ENCODE data around the gene ELOVL3.

Gene ELOVL3

DNA sequence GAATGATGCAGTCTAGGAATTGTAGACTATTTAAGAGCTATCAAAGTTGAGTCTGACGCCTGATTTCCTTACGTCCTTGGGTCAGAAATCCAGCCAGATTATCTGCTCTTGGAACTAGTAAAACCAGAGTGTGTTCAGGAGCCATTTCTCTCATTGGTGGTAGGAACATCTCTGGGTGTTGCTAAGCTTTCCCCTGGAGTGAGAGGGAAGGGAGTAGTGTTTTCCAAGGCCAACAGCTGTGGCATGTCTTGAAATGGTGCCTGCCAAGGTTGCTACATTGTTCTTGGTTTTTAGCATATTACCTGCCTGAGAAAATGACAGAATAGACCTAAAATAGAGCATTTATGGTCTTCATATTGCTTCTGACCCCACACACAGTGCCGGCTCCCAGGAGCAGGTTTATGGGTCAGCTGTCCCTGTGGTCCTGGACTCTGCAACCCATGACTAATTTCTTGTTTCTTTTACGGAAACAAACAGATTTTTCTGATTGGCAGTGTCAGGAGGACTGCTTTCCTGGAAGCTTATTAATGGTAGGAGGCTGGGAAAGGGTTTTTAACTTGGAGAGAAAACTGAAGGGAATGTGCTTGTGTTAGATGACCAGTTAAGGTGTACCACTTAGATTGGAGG, 36.8 kb downstream of the ELOVL3 start:
- no peak overlapping the region for H3K27ac ChIP-seq
- CTCF ChIA-PET = interaction anchor here (0.6 to 1.3 kb wide), 5 partner anchors 18 to 265 kb away, joined by 3 read pairs; partner anchors contain the start of gene GBF1
- TF ChIP-seq, protein P1, sequence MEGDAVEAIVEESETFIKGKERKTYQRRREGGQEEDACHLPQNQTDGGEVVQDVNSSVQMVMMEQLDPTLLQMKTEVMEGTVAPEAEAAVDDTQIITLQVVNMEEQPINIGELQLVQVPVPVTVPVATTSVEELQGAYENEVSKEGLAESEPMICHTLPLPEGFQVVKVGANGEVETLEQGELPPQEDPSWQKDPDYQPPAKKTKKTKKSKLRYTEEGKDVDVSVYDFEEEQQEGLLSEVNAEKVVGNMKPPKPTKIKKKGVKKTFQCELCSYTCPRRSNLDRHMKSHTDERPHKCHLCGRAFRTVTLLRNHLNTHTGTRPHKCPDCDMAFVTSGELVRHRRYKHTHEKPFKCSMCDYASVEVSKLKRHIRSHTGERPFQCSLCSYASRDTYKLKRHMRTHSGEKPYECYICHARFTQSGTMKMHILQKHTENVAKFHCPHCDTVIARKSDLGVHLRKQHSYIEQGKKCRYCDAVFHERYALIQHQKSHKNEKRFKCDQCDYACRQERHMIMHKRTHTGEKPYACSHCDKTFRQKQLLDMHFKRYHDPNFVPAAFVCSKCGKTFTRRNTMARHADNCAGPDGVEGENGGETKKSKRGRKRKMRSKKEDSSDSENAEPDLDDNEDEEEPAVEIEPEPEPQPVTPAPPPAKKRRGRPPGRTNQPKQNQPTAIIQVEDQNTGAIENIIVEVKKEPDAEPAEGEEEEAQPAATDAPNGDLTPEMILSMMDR (conservative IDR thresholded peaks at IDR 0.05; ENCODE audit: low read depth) = no peak
- POLR2A ChIA-PET (ENCODE audit: low non-redundant PET) = no interaction called here
- no peak for DNase-seq (ENCODE audit: low spot score)

DNA sequence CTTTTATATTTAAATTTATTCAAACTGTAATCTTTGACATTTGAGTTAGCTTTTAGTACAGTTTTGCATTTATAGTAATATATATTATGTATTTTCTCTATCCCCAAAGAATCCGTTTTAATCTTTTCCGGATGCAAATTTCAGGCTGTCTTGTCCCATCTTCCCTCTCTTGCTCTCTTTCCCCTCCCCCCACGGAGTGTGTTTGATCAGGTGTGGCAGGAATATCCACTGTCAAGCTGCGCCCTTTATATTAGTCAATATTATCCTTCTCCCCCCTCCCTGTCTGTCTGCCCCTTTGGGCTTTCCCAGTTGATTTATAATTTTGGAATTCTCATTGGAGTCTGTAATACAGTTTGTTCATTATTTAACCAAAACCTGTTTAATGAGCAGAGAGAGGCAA, 38.3 kb downstream of the ELOVL3 start:
- CTCF ChIA-PET = interaction anchor here (0.6 to 0.9 kb wide), 2 partner anchors 24 to 26 kb away, joined by 3 read pairs; no protein-coding TSS in a partner anchor
- TF ChIP-seq, protein P1 (conservative IDR thresholded peaks at IDR 0.05; ENCODE audit: low read depth) = no peak
- POLR2A ChIA-PET (ENCODE audit: low non-redundant PET) = no interaction called here
- no peak overlapping the region for H3K27ac ChIP-seq
- DNase-seq (ENCODE audit: low spot score) = no peak

DNA sequence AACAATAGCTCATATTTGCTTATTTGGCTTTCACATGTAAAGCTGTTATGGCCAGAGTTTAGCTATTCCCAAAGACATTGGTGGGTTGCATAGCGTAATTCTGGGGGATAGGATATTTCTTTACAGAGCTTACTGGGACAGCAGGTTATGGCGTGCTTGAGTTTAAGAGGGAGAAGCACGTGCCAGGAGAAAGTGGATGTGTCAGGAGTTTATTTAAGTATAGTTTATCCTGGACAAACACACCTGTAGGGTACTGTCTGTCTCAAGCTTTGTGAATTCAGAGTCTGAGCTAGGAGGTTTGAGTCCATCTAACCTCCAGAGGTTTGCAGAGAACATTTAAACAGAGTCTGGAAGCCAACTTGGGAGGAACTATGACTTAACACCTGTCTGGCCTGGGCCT, 40.6 kb downstream of the ELOVL3 start:
- TF ChIP-seq, protein P1 (conservative IDR thresholded peaks at IDR 0.05; ENCODE audit: low read depth) = no peak
- POLR2A ChIA-PET (ENCODE audit: low non-redundant PET) = interaction anchor here (0.6 kb wide), 1 partner anchor 129 kb away, joined by 3 read pairs; the partner anchor contains the start of gene NFKB2
- CTCF ChIA-PET = no interaction called here
- no peak overlapping the region for H3K27ac ChIP-seq
- no peak for DNase-seq (ENCODE audit: low spot score)

DNA sequence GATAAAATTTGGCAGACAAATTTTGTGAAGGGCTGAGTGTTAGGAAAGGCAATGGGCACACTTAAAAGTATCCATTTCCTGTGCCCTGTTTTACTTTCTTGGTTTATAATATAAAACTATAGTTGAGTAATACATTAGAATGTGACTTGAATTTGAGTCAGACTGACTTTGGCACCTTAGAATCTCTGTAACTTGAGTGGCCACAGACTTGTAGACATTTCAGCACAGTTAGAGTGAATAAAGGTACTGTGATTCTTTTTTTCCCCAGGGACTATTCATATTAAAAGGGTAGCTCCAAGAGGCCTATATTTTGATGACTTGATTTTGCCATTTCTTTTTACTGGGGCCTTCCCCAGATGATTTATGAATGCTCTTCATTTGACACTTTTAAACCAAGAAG, 41.6 kb downstream of the ELOVL3 start:
- POLR2A ChIA-PET (ENCODE audit: low non-redundant PET) = no interaction called here
- TF ChIP-seq, protein P1 (conservative IDR thresholded peaks at IDR 0.05; ENCODE audit: low read depth) = no peak
- no peak for DNase-seq (ENCODE audit: low spot score)
- H3K27ac ChIP-seq = no peak overlapping the region
- CTCF ChIA-PET = interaction anchor here (0.6 to 1.5 kb wide), 7 partner anchors 17 to 91 kb away, joined by 3 to 7 read pairs (median 4); no protein-coding TSS in a partner anchor

DNA sequence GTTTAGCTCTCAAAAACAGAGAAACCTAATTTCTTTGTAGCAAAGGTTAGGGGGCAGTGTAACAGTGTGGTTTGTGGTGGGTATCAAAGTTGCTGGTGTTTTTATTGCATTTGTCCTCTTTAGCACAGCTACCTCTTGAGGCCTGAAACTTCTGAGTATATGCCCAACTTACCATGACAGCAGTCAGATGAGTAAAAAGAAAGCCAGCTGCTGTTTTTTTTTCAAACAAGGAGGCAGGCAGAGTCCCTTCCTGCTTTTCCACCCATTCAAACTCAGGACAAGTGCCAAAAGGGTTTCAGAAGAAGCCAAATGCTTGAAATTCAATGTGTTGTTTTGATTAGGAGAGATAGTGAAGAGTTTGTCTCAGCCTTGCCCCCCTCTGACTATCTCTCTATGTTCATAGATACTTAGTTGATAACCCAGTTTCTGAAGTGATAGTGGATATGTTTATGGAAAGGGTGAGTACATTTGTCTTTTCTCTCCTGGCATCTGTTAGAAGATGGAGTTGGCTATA, 42.3 kb downstream of the ELOVL3 start:
- H3K27ac ChIP-seq = no peak overlapping the region
- TF ChIP-seq, protein P1 (conservative IDR thresholded peaks at IDR 0.05; ENCODE audit: low read depth) = no peak
- DNase-seq (ENCODE audit: low spot score) = no peak
- CTCF ChIA-PET = interaction anchor here (0.6 to 1.5 kb wide), 7 partner anchors 16 to 92 kb away, joined by 3 to 7 read pairs (median 4); partner anchors contain the start of gene PITX3
- POLR2A ChIA-PET (ENCODE audit: low non-redundant PET) = no interaction called here

DNA sequence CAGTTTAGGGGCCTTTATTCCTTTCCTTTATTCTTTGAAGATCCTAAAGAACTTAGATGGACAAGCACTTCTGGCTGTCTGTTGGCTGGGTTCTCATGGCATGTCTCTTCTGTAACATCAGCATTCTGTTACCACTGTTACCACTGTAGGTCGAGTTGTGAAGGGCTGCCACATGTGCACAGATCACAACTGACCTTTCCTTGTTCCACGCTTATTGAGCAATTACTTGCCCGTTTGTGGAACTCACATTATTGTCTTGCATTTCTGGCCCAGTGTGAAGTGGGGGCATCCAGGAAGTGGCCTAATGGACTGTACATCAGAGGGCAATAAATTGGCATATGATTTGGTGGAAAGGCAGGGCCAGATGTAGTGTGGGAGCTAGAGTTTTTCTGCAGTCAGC, 42.9 kb downstream of the ELOVL3 start:
- no peak for DNase-seq (ENCODE audit: low spot score)
- ChIA-PET CTCF (interaction anchor here (0.6 to 1.5 kb wide), 5 partner anchors 16 to 1629 kb away, joined by 3 to 7 read pairs (median 3); partner anchors contain the start of gene PITX3), POLR2A (ENCODE audit: low non-redundant PET) (no interaction called here)
- TF ChIP-seq, protein P1 (conservative IDR thresholded peaks at IDR 0.05; ENCODE audit: low read depth) = no peak
- no peak overlapping the region for H3K27ac ChIP-seq

Measured in RWPE1 (cell line).